Endothelial cell of umbilical vein (primary cell): Measurements from ENCODE around the gene CUBN.

Experiments used
- EZH2 ChIP-seq: IDR thresholded peaks from 2 replicates; pipeline ENCODE4 v1.6.1; 2012; ENCODE audit warnings: borderline replicate concordance, low read depth, mild to moderate bottlenecking, moderate library complexity, low read length, inconsistent platforms; ENCODE audit not compliant: severe bottlenecking
- GATA2 ChIP-seq: IDR thresholded peaks from 2 replicates; pipeline ENCODE4 v1.7.0; 2011; ENCODE audit warnings: low read depth, mild to moderate bottlenecking, moderate library complexity, mixed read lengths, low read length; ENCODE audit not compliant: insufficient read length, insufficient read depth
- JUN ChIP-seq: IDR thresholded peaks from 2 replicates; pipeline ENCODE4 v1.6.1; 2011; ENCODE audit warnings: borderline replicate concordance, low read depth; ENCODE audit not compliant: insufficient read length, insufficient read depth
- MAX ChIP-seq: IDR thresholded peaks from 2 replicates; pipeline ENCODE4 v1.6.1; 2011; ENCODE audit not compliant: insufficient read depth, insufficient read length
- MYC ChIP-seq: IDR thresholded peaks from one replicate; pipeline ENCODE4 v1.6.1; 2011; ENCODE audit warnings: mild to moderate bottlenecking, low read depth, low read length
- POLR2A ChIP-seq: IDR thresholded peaks from 2 replicates; pipeline ENCODE4 v1.6.1; 2012; ENCODE audit warnings: low read depth, mild to moderate bottlenecking, control low read depth, low read length
- POLR2AphosphoS5 ChIP-seq: IDR thresholded peaks from 2 replicates; pipeline ENCODE4 v1.6.1; 2012; ENCODE audit warnings: low read depth, mild to moderate bottlenecking, control low read depth, low read length, moderate library complexity; ENCODE audit not compliant: insufficient read depth
- TF ChIP-seq, protein P1 (sequence below), 2 donors: IDR thresholded peaks; 1 replicate in 1 of 2; 2 replicates in 1 of 2; pipeline ENCODE4 v1.5.1; 2011; ENCODE audit warnings: low read length in 2 of 2, mild to moderate bottlenecking in 2 of 2, moderate library complexity in 2 of 2, control low read depth in 1 of 2, inconsistent platforms in 1 of 2, low read depth in 1 of 2; ENCODE audit not compliant: insufficient read depth in 1 of 2; ENCODE audit errors: extremely low read depth in 1 of 2

GRCh38 chr10:16923309-16923708, 206.3 kb downstream of the CUBN start:
- TF ChIP-seq POLR2A (no peak), MAX (no peak), MYC (no peak), POLR2AphosphoS5 (no peak), EZH2 (no peak), JUN (no peak), GATA2 (no peak)
- TF ChIP-seq, protein P1, sequence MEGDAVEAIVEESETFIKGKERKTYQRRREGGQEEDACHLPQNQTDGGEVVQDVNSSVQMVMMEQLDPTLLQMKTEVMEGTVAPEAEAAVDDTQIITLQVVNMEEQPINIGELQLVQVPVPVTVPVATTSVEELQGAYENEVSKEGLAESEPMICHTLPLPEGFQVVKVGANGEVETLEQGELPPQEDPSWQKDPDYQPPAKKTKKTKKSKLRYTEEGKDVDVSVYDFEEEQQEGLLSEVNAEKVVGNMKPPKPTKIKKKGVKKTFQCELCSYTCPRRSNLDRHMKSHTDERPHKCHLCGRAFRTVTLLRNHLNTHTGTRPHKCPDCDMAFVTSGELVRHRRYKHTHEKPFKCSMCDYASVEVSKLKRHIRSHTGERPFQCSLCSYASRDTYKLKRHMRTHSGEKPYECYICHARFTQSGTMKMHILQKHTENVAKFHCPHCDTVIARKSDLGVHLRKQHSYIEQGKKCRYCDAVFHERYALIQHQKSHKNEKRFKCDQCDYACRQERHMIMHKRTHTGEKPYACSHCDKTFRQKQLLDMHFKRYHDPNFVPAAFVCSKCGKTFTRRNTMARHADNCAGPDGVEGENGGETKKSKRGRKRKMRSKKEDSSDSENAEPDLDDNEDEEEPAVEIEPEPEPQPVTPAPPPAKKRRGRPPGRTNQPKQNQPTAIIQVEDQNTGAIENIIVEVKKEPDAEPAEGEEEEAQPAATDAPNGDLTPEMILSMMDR (IDR thresholded peaks at IDR 0.05; ENCODE audit: extremely low read depth in 1 of 2, insufficient read depth in 1 of 2, low read depth in 1 of 2, low read length in 2 of 2) = no peak
